Thoracic aorta (tissue), 2 donors: ENCODE measurements around the gene DQX1. TPM values are rescaled to one million over a fixed set of nuclear protein-coding genes. Genes with fewer than 3 reads are reported as not detected.
"Not testable (repeated sequence)": the region's sequence is repeated elsewhere in the genome, so short reads cannot be mapped to it uniquely, and the experiment has no call there.

ENCODE experiments used
- ATAC-seq: fragments of 150-250 bp; one replicate; pipeline ENCODE4 v1.8.0; 2017; ENCODE audit warnings: low read depth; ENCODE audit not compliant: insufficient number of reproducible peaks, low FRiP score
- DNase-seq: peaks from one replicate; pipeline ENCODE4 v3.0.0-alpha.2; 2020; ENCODE audit warnings: low spot score
- H3K27ac ChIP-seq, 2 donors: fragments of 200-600 bp; sonication (generic); 1 replicate in 1 of 2; 2 replicates in 1 of 2; pipeline ENCODE4 v1.5.1; 2016; ENCODE audit warnings: mild to moderate bottlenecking in 2 of 2, moderate library complexity in 2 of 2
- H3K27me3 ChIP-seq: fragments of 200-600 bp; sonication (generic); replicated peaks from 2 replicates; pipeline ENCODE4 v1.6.0; 2016; ENCODE audit warnings: mild to moderate bottlenecking; ENCODE audit not compliant: insufficient read depth
- H3K36me3 ChIP-seq: fragments of 200-600 bp; sonication (generic); one replicate; pipeline ENCODE4 v1.5.1; 2016
- H3K4me1 ChIP-seq, 2 donors: fragments of 200-600 bp; sonication (generic); 1 replicate in 1 of 2; 2 replicates in 1 of 2; pipeline versions ENCODE4 v1.5.1 to v1.6.0; 2016; ENCODE audit warnings: low read depth in 2 of 2, mild to moderate bottlenecking in 1 of 2; ENCODE audit not compliant: control insufficient read depth in 1 of 2
- H3K4me3 ChIP-seq: fragments of 200-600 bp; sonication (generic); 2 replicates; pipeline ENCODE4 v1.5.1; 2016; ENCODE audit warnings: mild to moderate bottlenecking
- H3K9me3 ChIP-seq: fragments of 200-600 bp; sonication (generic); 2 replicates; pipeline ENCODE4 v1.5.1; 2016
- total RNA-seq, 2 donors: library from RNA; depleted of rRNA; stranded (reverse); fragments of >200 nt; gene quantifications; one replicate each; pipeline versions ENCODE4 v1.1.0 to v1.2.3, GENCODE V29; 2016
- TF ChIP-seq, protein P1 (sequence below): fragments of 200-600 bp; sonication (generic); IDR thresholded peaks from one replicate; pipeline ENCODE4 v1.5.1; 2019; ENCODE audit warnings: antibody characterized with exemption

The DQX1 gene
- total RNA-seq, 2 donors from 2014 or later, result 1.9 TPM; not detected in 1

DNA sequence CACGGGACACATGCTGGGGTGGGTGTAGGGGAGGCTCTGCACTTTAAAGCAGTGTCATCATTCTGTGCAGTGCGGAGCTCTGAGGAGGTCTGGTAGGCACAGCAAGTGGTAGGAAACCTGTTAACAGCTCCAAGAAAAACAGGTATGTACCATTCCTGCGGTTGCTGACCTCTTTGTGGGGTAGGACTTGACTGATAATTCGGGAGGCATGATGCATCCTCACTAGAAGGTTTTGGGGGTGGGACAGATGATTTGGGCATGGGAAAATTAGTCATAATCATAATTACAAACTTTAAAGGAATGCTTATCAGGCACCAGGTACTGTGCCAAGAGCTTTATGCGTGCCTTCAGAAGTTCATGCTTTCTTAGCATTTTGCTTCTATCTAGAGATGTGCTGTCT is 38.2 kb upstream of the DQX1 start:
- Histone ChIP-seq H3K4me3 (no peak overlapping the region), H3K27ac (no peak overlapping the region), H3K9me3 (no peaks in the 10 kb centered on the region), H3K36me3 (no peaks in the 10 kb centered on the region), H3K27me3 (no peaks in the 10 kb centered on the region), H3K4me1 (peaks cover 9 to 14% of the 10 kb centered on the region in 2 donors)
- no peak for DNase-seq
- TF ChIP-seq, protein P1, sequence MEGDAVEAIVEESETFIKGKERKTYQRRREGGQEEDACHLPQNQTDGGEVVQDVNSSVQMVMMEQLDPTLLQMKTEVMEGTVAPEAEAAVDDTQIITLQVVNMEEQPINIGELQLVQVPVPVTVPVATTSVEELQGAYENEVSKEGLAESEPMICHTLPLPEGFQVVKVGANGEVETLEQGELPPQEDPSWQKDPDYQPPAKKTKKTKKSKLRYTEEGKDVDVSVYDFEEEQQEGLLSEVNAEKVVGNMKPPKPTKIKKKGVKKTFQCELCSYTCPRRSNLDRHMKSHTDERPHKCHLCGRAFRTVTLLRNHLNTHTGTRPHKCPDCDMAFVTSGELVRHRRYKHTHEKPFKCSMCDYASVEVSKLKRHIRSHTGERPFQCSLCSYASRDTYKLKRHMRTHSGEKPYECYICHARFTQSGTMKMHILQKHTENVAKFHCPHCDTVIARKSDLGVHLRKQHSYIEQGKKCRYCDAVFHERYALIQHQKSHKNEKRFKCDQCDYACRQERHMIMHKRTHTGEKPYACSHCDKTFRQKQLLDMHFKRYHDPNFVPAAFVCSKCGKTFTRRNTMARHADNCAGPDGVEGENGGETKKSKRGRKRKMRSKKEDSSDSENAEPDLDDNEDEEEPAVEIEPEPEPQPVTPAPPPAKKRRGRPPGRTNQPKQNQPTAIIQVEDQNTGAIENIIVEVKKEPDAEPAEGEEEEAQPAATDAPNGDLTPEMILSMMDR, result no peak
- no peak for ATAC-seq

DNA sequence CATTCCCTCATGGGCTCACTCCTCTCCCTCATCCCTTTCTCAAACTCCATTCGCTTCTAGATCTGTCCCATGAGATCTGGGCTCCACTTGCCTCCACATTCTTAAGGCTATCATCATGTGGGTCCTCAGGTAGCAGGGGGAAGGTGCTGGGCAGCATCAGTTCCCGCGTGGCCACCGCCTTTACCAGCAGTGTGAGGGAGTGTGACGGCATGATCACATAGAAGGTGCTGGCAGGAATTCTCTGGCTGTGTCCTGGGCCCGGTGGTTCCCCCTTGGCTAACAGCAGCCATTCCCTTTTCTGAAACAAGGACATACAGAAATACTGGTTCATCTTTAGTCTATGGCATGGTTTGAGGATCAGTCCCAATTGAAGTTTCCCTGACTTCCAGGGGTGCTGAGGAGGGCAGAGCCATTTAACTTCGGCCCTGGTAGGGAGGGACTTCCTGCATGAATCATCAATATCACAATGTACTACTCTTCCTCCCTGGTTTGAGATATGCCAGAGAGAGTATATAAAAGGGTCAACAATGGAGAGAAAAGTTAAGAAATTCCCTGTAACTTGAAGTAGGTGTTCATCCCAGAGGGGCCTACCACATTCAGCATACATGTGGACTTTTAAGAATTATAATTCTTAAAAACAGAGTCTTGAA is 36.2 kb upstream of the DQX1 start:
- Histone ChIP-seq H3K27ac (no peak overlapping the region), H3K27me3 (no peaks in the 10 kb centered on the region), H3K4me1 (peaks cover 6 to 7% of the 10 kb centered on the region in 2 donors), H3K9me3 (no peaks in the 10 kb centered on the region), H3K36me3 (no peaks in the 10 kb centered on the region), H3K4me3 (no peak overlapping the region)
- TF ChIP-seq, protein P1, result no peak
- ATAC-seq (no peak), DNase-seq (no peak)

DNA sequence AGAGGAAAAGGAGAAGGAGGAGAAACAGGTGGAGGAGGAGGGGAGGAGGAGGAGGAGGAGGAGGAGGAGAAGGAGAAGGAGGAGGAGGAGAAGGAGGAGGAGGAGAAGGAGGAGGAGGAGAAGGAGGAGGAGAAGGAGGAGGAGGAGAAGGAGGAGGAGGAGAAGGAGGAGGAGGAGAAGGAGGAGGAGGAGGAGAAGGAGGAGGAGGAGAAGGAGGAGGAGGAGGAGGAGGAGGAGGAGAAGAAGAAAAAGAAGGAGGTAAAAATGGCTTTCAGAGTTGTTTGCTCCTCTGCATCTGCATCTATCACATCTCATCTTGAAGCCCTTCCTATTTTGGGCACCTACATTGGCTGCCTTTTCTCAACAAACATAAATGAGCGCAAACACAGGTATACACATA is 35.0 kb upstream of the DQX1 start:
- not testable (repeated sequence) for H3K27me3 ChIP-seq, H3K36me3 ChIP-seq, DNase-seq, H3K4me1 ChIP-seq, H3K9me3 ChIP-seq, ATAC-seq, H3K4me3 ChIP-seq, H3K27ac ChIP-seq

DNA sequence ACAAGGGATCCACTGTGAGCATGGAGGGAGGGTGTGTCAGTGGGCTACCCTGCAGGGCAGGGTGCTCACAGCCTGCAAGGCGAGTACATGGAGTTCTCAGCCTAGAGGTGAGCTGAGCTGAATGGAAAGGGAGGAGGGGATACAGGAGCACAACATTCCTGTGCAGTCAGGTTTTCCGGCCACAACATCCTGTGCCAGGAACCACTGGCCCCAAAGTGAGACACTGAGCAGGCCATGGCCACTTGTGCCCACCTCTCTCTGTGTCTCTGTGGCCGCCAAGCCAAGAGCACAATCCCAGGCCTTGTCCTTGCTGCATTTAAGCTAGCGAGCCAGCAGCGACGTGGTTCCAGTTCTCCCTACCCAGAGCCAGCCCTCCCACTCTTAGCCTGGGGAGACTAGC is 34.6 kb upstream of the DQX1 start:
- Histone ChIP-seq H3K36me3 (peaks cover 4% of the 10 kb centered on the region), H3K9me3 (no peaks in the 10 kb centered on the region), H3K27me3 (no peaks in the 10 kb centered on the region), H3K27ac (no peak overlapping the region), H3K4me1 (no peaks in the 10 kb centered on the region), H3K4me3 (no peak overlapping the region)
- no peak for DNase-seq
- TF ChIP-seq, protein P1, result no peak
- ATAC-seq, result no peak

DNA sequence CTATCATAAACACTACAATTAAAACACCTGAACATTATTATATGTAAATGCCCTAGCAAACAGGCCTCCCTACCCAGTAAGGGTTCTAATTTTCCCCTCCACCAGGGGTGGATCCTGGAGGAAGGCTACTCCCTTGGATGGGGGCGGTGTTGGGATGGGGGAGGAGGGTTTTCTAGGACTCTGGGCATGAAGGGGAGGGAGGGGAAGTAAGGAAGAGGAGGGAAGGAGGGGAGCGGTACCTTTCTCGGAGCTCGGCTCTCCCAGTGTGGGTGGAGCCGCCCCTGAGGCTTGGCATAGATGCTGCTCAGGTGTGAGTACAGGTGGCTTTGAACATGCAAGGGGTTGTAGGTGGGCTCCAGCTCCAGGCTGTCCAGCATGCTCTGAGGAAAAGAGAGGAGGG is 33.9 kb upstream of the DQX1 start:
- DNase-seq (no peak), ATAC-seq (no peak)
- TF ChIP-seq, protein P1, result no peak
- Histone ChIP-seq H3K9me3 (no peaks in the 10 kb centered on the region), H3K36me3 (peaks cover 4% of the 10 kb centered on the region), H3K4me1 (no peaks in the 10 kb centered on the region), H3K27ac (no peak overlapping the region), H3K27me3 (no peaks in the 10 kb centered on the region), H3K4me3 (no peak overlapping the region)
